ENCODE measurements around the gene TMEM169. TPM values are rescaled to one million over a fixed set of nuclear protein-coding genes. Genes with fewer than 3 reads are reported as not detected.

TMEM169 gene
- total and polyA plus RNA-seq, 10 of the 15 experiments (the other 5 are each of a cell fraction or from before 2014, with no cell fraction given) = 0.23 to 3.2 (median 2.3) TPM

DNA sequence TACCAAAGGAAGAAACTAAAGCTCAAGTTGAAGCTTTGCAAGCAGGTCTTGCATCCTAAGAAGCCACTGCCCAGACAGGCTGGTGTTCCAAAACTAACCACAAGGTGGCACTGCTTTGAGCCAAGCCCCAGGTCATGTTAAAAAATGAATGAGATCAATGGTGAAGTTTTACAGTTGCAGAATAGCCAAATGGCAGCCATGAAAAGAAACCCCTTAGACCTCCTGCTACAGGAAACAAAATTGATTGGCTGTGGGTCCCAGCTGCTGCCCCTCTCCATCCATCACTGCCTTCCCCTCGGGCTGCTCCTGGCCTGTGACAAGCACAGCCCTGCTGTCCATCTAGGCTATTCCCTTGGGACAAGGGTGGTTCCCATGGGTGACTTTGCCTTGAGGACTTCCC is 47.7 kb upstream of the TMEM169 start (continued):
- TF ChIP-seq, protein P1, sequence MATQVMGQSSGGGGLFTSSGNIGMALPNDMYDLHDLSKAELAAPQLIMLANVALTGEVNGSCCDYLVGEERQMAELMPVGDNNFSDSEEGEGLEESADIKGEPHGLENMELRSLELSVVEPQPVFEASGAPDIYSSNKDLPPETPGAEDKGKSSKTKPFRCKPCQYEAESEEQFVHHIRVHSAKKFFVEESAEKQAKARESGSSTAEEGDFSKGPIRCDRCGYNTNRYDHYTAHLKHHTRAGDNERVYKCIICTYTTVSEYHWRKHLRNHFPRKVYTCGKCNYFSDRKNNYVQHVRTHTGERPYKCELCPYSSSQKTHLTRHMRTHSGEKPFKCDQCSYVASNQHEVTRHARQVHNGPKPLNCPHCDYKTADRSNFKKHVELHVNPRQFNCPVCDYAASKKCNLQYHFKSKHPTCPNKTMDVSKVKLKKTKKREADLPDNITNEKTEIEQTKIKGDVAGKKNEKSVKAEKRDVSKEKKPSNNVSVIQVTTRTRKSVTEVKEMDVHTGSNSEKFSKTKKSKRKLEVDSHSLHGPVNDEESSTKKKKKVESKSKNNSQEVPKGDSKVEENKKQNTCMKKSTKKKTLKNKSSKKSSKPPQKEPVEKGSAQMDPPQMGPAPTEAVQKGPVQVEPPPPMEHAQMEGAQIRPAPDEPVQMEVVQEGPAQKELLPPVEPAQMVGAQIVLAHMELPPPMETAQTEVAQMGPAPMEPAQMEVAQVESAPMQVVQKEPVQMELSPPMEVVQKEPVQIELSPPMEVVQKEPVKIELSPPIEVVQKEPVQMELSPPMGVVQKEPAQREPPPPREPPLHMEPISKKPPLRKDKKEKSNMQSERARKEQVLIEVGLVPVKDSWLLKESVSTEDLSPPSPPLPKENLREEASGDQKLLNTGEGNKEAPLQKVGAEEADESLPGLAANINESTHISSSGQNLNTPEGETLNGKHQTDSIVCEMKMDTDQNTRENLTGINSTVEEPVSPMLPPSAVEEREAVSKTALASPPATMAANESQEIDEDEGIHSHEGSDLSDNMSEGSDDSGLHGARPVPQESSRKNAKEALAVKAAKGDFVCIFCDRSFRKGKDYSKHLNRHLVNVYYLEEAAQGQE (IDR thresholded peaks at IDR 0.05; ENCODE audit: low read depth, low read length) = no peak
- TF ChIP-seq SPI1 (IDR thresholded peaks at IDR 0.05; ENCODE audit: borderline replicate concordance, insufficient read depth, low read depth, low read length) = no peak
- TF ChIP-seq, protein P2, sequence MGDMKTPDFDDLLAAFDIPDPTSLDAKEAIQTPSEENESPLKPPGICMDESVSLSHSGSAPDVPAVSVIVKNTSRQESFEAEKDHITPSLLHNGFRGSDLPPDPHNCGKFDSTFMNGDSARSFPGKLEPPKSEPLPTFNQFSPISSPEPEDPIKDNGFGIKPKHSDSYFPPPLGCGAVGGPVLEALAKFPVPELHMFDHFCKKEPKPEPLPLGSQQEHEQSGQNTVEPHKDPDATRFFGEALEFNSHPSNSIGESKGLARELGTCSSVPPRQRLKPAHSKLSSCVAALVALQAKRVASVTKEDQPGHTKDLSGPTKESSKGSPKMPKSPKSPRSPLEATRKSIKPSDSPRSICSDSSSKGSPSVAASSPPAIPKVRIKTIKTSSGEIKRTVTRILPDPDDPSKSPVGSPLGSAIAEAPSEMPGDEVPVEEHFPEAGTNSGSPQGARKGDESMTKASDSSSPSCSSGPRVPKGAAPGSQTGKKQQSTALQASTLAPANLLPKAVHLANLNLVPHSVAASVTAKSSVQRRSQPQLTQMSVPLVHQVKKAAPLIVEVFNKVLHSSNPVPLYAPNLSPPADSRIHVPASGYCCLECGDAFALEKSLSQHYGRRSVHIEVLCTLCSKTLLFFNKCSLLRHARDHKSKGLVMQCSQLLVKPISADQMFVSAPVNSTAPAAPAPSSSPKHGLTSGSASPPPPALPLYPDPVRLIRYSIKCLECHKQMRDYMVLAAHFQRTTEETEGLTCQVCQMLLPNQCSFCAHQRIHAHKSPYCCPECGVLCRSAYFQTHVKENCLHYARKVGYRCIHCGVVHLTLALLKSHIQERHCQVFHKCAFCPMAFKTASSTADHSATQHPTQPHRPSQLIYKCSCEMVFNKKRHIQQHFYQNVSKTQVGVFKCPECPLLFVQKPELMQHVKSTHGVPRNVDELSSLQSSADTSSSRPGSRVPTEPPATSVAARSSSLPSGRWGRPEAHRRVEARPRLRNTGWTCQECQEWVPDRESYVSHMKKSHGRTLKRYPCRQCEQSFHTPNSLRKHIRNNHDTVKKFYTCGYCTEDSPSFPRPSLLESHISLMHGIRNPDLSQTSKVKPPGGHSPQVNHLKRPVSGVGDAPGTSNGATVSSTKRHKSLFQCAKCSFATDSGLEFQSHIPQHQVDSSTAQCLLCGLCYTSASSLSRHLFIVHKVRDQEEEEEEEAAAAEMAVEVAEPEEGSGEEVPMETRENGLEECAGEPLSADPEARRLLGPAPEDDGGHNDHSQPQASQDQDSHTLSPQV (IDR thresholded peaks at IDR 0.05) = peak; percentile 87
- no peak for TF ChIP-seq SP1 (IDR thresholded peaks at IDR 0.05; ENCODE audit: low read depth, low read length)
- TF ChIP-seq, protein P3, sequence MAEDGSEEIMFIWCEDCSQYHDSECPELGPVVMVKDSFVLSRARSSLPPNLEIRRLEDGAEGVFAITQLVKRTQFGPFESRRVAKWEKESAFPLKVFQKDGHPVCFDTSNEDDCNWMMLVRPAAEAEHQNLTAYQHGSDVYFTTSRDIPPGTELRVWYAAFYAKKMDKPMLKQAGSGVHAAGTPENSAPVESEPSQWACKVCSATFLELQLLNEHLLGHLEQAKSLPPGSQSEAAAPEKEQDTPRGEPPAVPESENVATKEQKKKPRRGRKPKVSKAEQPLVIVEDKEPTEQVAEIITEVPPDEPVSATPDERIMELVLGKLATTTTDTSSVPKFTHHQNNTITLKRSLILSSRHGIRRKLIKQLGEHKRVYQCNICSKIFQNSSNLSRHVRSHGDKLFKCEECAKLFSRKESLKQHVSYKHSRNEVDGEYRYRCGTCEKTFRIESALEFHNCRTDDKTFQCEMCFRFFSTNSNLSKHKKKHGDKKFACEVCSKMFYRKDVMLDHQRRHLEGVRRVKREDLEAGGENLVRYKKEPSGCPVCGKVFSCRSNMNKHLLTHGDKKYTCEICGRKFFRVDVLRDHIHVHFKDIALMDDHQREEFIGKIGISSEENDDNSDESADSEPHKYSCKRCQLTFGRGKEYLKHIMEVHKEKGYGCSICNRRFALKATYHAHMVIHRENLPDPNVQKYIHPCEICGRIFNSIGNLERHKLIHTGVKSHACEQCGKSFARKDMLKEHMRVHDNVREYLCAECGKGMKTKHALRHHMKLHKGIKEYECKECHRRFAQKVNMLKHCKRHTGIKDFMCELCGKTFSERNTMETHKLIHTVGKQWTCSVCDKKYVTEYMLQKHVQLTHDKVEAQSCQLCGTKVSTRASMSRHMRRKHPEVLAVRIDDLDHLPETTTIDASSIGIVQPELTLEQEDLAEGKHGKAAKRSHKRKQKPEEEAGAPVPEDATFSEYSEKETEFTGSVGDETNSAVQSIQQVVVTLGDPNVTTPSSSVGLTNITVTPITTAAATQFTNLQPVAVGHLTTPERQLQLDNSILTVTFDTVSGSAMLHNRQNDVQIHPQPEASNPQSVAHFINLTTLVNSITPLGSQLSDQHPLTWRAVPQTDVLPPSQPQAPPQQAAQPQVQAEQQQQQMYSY (CRISPR knock-in tag; IDR thresholded peaks at IDR 0.05) = no peak
- no peak for TF ChIP-seq CEBPB (IDR thresholded peaks at IDR 0.05; ENCODE audit: borderline replicate concordance in 1 of 2, low read depth in 2 of 2, low read length in 2 of 2)
- TF ChIP-seq, protein P4, sequence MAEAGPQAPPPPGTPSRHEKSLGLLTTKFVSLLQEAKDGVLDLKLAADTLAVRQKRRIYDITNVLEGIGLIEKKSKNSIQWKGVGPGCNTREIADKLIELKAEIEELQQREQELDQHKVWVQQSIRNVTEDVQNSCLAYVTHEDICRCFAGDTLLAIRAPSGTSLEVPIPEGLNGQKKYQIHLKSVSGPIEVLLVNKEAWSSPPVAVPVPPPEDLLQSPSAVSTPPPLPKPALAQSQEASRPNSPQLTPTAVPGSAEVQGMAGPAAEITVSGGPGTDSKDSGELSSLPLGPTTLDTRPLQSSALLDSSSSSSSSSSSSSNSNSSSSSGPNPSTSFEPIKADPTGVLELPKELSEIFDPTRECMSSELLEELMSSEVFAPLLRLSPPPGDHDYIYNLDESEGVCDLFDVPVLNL (IDR thresholded peaks at IDR 0.05; ENCODE audit: low read depth, low read length) = no peak
- TF ChIP-seq HCFC1 (IDR thresholded peaks at IDR 0.05; ENCODE audit: low read length) = no peak
- TF ChIP-seq ZSCAN29 (IDR thresholded peaks at IDR 0.05) = no peak
- TF ChIP-seq RAD51 (IDR thresholded peaks at IDR 0.05) = no peak
- TF ChIP-seq, protein P5, sequence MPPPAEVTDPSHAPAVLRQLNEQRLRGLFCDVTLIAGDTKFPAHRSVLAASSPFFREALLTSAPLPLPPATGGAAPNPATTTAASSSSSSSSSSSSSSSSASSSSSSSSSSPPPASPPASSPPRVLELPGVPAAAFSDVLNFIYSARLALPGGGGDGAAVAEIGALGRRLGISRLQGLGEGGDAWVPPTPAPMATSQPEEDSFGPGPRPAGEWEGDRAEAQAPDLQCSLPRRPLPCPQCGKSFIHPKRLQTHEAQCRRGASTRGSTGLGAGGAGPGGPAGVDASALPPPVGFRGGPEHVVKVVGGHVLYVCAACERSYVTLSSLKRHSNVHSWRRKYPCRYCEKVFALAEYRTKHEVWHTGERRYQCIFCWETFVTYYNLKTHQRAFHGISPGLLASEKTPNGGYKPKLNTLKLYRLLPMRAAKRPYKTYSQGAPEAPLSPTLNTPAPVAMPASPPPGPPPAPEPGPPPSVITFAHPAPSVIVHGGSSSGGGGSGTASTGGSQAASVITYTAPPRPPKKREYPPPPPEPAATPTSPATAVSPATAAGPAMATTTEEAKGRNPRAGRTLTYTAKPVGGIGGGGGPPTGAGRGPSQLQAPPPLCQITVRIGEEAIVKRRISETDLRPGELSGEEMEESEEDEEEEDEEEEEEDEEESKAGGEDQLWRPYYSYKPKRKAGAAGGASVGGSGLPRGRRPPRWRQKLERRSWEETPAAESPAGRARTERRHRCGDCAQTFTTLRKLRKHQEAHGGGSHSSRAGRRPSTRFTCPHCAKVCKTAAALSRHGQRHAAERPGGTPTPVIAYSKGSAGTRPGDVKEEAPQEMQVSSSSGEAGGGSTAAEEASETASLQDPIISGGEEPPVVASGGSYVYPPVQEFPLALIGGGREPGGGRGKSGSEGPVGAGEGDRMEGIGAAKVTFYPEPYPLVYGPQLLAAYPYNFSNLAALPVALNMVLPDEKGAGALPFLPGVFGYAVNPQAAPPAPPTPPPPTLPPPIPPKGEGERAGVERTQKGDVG (CRISPR knock-in tag; IDR thresholded peaks at IDR 0.05) = 0 out of 2 replicates have a peak, but pooled peaks have one; percentile 49
- TF ChIP-seq YBX1 (IDR thresholded peaks at IDR 0.05) = no peak
- TF ChIP-seq CBX5 (IDR thresholded peaks at IDR 0.05; ENCODE audit: low read depth) = no peak
